CD4-positive, alpha-beta T cell (primary cell): Measurements from ENCODE around the gene R3HDM2. TPM values are rescaled to one million over a fixed set of nuclear protein-coding genes. Genes with fewer than 3 reads are reported as not detected.

ENCODE experiments used
- ATAC-seq: fragments of 200-7000 bp; cut with Tn5 transposase; one replicate; pipeline ENCODE4 v1.10.0; 2022; ENCODE audit warnings: mild to moderate bottlenecking; ENCODE audit not compliant: poor library complexity
- CTCF ChIA-PET: fragments of 350-600 bp; sonication (Branson Sonifier 250); formaldehyde crosslinking; loops from one replicate; lab custom pipeline; 2021; ENCODE audit warnings: antibody characterized with exemption, inconsistent platforms; lab: Charles Lee
- POLR2A ChIA-PET: fragments of 350-600 bp; sonication (Branson Sonifier 250); formaldehyde crosslinking; loops from one replicate; lab custom pipeline; 2021; ENCODE audit warnings: antibody characterized with exemption, inconsistent platforms; lab: Charles Lee
- DNase-seq, 14 experiments: peaks; one replicate each; pipeline ENCODE4 v3.0.0-alpha.2; 2013 to 2020; ENCODE audit warnings: mixed read lengths in 2 of 14
- H3K27ac ChIP-seq, 2 donors: one replicate each; pipeline versions ENCODE4 v1.5.1 to v1.7.0; 2013; ENCODE audit warnings: low read length in 2 of 2, low read depth in 1 of 2, mild to moderate bottlenecking in 1 of 2
- H3K27me3 ChIP-seq, 2 experiments: 1 replicate in 1 of 2; 2 replicates in 1 of 2; pipeline versions ENCODE4 v1.6.1 to v1.7.0; 2013; ENCODE audit warnings: low read length in 2 of 2, control low read depth in 1 of 2, mild to moderate bottlenecking in 1 of 2, moderate library complexity in 1 of 2; ENCODE audit not compliant: insufficient read depth in 2 of 2, control insufficient read depth in 1 of 2
- H3K36me3 ChIP-seq: one replicate; pipeline ENCODE4 v1.6.1; 2013; ENCODE audit warnings: low read length, control low read depth; ENCODE audit not compliant: insufficient read depth
- H3K4me1 ChIP-seq: one replicate; pipeline ENCODE4 v1.6.1; 2013; ENCODE audit warnings: low read length, control low read depth; ENCODE audit not compliant: insufficient read depth
- H3K4me3 ChIP-seq: one replicate; pipeline ENCODE4 v1.5.1; 2013; ENCODE audit warnings: mild to moderate bottlenecking, low read length, moderate library complexity
- H3K9me3 ChIP-seq, 2 experiments: 1 replicate in 1 of 2; 2 replicates in 1 of 2; pipeline versions ENCODE4 v1.6.1 to v1.7.0; 2013; ENCODE audit warnings: low read length in 2 of 2, mild to moderate bottlenecking in 2 of 2, control low read depth in 1 of 2, moderate library complexity in 1 of 2; ENCODE audit not compliant: control insufficient read depth in 1 of 2, insufficient read depth in 1 of 2
- H3K27ac Mint-ChIP-seq: one replicate; pipeline ENCODE4 v1.8.0; 2020; ENCODE audit warnings: mixed read lengths
- H3K27me3 Mint-ChIP-seq: one replicate; pipeline ENCODE4 v1.8.0; 2021; ENCODE audit warnings: mixed read lengths
- H3K36me3 Mint-ChIP-seq: one replicate; pipeline ENCODE4 v1.8.0; 2021; ENCODE audit warnings: low read depth, mixed read lengths
- H3K4me1 Mint-ChIP-seq: one replicate; pipeline ENCODE4 v1.8.0; 2021; ENCODE audit warnings: low read depth, mixed read lengths
- H3K4me3 Mint-ChIP-seq: one replicate; pipeline ENCODE4 v1.8.0; 2020; ENCODE audit warnings: mild to moderate bottlenecking, mixed read lengths
- H3K9me3 Mint-ChIP-seq: one replicate; pipeline ENCODE4 v1.8.0; 2020; ENCODE audit warnings: mixed read lengths
- intact Hi-C, 2 experiments: fragments of 100-400 bp; cut with DNase I in 1 of 2; cut with micrococcal nuclease in 1 of 2; formaldehyde crosslinking; loops; one replicate each; pipeline versions ENCODE4 v1.15.1 to v1.9.0; 2023 to 2025; cut with DNase I, micrococcal nuclease
- total RNA-seq, 174 experiments: library from RNA in 2 of 174; stranded (reverse) in 2 of 174; gene quantifications; one replicate each; pipeline ENCODE4 v1.2.3 and lab custom pipeline; 2021 to 2026
- TF ChIP-seq, protein P1 (sequence below): fragments of 200-600 bp; IDR thresholded peaks from one replicate; pipeline ENCODE4 v1.8.0; 2022; ENCODE audit warnings: antibody characterized with exemption, mild to moderate bottlenecking

The R3HDM2 gene
- total RNA-seq, 2 experiments from 2014 or later = 106 to 115 TPM

- TF ChIP-seq, protein P1, sequence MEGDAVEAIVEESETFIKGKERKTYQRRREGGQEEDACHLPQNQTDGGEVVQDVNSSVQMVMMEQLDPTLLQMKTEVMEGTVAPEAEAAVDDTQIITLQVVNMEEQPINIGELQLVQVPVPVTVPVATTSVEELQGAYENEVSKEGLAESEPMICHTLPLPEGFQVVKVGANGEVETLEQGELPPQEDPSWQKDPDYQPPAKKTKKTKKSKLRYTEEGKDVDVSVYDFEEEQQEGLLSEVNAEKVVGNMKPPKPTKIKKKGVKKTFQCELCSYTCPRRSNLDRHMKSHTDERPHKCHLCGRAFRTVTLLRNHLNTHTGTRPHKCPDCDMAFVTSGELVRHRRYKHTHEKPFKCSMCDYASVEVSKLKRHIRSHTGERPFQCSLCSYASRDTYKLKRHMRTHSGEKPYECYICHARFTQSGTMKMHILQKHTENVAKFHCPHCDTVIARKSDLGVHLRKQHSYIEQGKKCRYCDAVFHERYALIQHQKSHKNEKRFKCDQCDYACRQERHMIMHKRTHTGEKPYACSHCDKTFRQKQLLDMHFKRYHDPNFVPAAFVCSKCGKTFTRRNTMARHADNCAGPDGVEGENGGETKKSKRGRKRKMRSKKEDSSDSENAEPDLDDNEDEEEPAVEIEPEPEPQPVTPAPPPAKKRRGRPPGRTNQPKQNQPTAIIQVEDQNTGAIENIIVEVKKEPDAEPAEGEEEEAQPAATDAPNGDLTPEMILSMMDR = no peak
- H3K4me3 ChIP-seq = no peak overlapping the region
- POLR2A ChIA-PET = no interaction called here
- Mint-ChIP-seq H3K4me1 (no peaks in the 10 kb centered on the region), H3K9me3 (no peaks in the 10 kb centered on the region), H3K36me3 (peaks cover 10% of the 10 kb centered on the region), H3K27ac (no peak overlapping the region), H3K4me3 (no peak overlapping the region), H3K27me3 (no peaks in the 10 kb centered on the region)
- H3K9me3 ChIP-seq = no peaks in the 10 kb centered on the region
- no peaks in the 10 kb centered on the region for H3K27me3 ChIP-seq
- no peaks in the 10 kb centered on the region for H3K4me1 ChIP-seq
- H3K36me3 ChIP-seq = no peaks in the 10 kb centered on the region
- intact Hi-C loops = no loop called here
- CTCF ChIA-PET = no interaction called here
- H3K27ac ChIP-seq = no peak overlapping the region
- no peak for DNase-seq
- no peak for ATAC-seq
These were observed 225.7 kb downstream of the R3HDM2 start for GRCh38 chr12:57205186-57205585.

GRCh38 chr12:57204454-57204853 lies 226.4 kb downstream of the R3HDM2 start:
- TF ChIP-seq, protein P1 = no peak
- Mint-ChIP-seq H3K27ac (no peak overlapping the region), H3K36me3 (peaks cover 10% of the 10 kb centered on the region), H3K4me3 (no peak overlapping the region), H3K4me1 (no peaks in the 10 kb centered on the region), H3K9me3 (no peaks in the 10 kb centered on the region), H3K27me3 (no peaks in the 10 kb centered on the region)
- H3K4me1 ChIP-seq = no peaks in the 10 kb centered on the region
- DNase-seq (no peak), ATAC-seq (no peak)
- no peaks in the 10 kb centered on the region for H3K9me3 ChIP-seq
- ChIA-PET CTCF (no interaction called here), POLR2A (no interaction called here)
- no peak overlapping the region for H3K4me3 ChIP-seq
- H3K27me3 ChIP-seq = no peaks in the 10 kb centered on the region
- no peaks in the 10 kb centered on the region for H3K36me3 ChIP-seq
- H3K27ac ChIP-seq = no peak overlapping the region
- intact Hi-C loops = no loop called here

GRCh38 chr12:57203791-57204190 lies 227.1 kb downstream of the R3HDM2 start:
- DNase-seq (no peak), ATAC-seq (no peak)
- Mint-ChIP-seq H3K4me3 (no peak overlapping the region), H3K27ac (no peak overlapping the region), H3K36me3 (peaks cover 10% of the 10 kb centered on the region), H3K27me3 (no peaks in the 10 kb centered on the region), H3K9me3 (no peaks in the 10 kb centered on the region), H3K4me1 (no peaks in the 10 kb centered on the region)
- Histone ChIP-seq H3K36me3 (peaks cover 1% of the 10 kb centered on the region), H3K4me1 (no peaks in the 10 kb centered on the region), H3K27ac (no peak overlapping the region), H3K27me3 (no peaks in the 10 kb centered on the region), H3K9me3 (no peaks in the 10 kb centered on the region), H3K4me3 (no peak overlapping the region)
- intact Hi-C loops = no loop called here
- POLR2A ChIA-PET = no interaction called here
- CTCF ChIA-PET = no interaction called here
- TF ChIP-seq, protein P1 = no peak

Other genes with a start within 250 kb of the R3HDM2 start
- gene NXPH4, start 214.2 kb downstream of the R3HDM2 start, total RNA-seq = not detected
- 10 to 100 TPM; 21.3 to 22.2 TPM for gene SHMT2, start 201.3 kb downstream of the R3HDM2 start, total RNA-seq
- gene STAC3, start 179.9 kb downstream of the R3HDM2 start, total RNA-seq = 1 to 10 TPM; 2.0 to 3.0 TPM
- gene INHBC, start 3.7 kb upstream of the R3HDM2 start, total RNA-seq = under 1 TPM; 0.20 to 0.33 TPM
- gene INHBE, start 24.3 kb upstream of the R3HDM2 start, total RNA-seq = not detected
- under 1 TPM; 0.31 to 0.85 TPM for gene GLI1, start 28.7 kb upstream of the R3HDM2 start, total RNA-seq
- 100 to 1,000 TPM; 354 to 370 TPM for gene ARHGAP9, start 48.8 kb upstream of the R3HDM2 start, total RNA-seq
- gene MARS1, start 57.0 kb upstream of the R3HDM2 start, total RNA-seq = 100 to 1,000 TPM; 203 to 204 TPM
- 100 to 1,000 TPM; 145 TPM for gene DDIT3, start 89.5 kb upstream of the R3HDM2 start, total RNA-seq
- 10 to 100 TPM; 72.4 to 74.7 TPM for gene MBD6, start 91.8 kb upstream of the R3HDM2 start, total RNA-seq
- 10 to 100 TPM; 39.6 TPM for gene DCTN2, start 116.1 kb upstream of the R3HDM2 start, total RNA-seq
- under 1 TPM; 0.39 to 0.47 TPM for gene KIF5A, start 119.0 kb upstream of the R3HDM2 start, total RNA-seq
- 10 to 100 TPM; 15.1 to 17.3 TPM for gene PIP4K2C, start 160.1 kb upstream of the R3HDM2 start, total RNA-seq
- 10 to 100 TPM; 28.6 to 29.4 TPM for gene DTX3, start 173.8 kb upstream of the R3HDM2 start, total RNA-seq
- under 1 TPM; 0.25 to 0.27 TPM for gene ARHGEF25, start 180.4 kb upstream of the R3HDM2 start, total RNA-seq
- gene B4GALNT1, start 202.2 kb upstream of the R3HDM2 start, total RNA-seq = not detected